ENCODE measurements around the gene KRTAP22-1. TPM values are rescaled to one million over a fixed set of nuclear protein-coding genes. Genes with fewer than 3 reads are reported as not detected.

Gene KRTAP22-1
- total and polyA plus RNA-seq, 2 of the 13 experiments (the other 11 are each of a cell fraction or from before 2014, with no cell fraction given) = not detected

Small RNA genes lying within 50 kb of the gene (small RNA-seq; reads per million reads assigned to genes)
- gene KRTAP20-1 (ENCODE audit: insufficient read depth in 2 of 3, insufficient read length in 3 of 3, low read depth in 2 of 3, low replicate concordance in 1 of 3) (0 reads per million in 3 experiments), gene KRTAP20-3 (ENCODE audit: insufficient read depth in 2 of 3, insufficient read length in 3 of 3, low read depth in 2 of 3, low replicate concordance in 1 of 3) (0 reads per million in 3 experiments), gene KRTAP20-4 (ENCODE audit: insufficient read depth in 2 of 3, insufficient read length in 3 of 3, low read depth in 2 of 3, low replicate concordance in 1 of 3) (0 reads per million in 3 experiments), gene KRTAP22-1 (ENCODE audit: insufficient read depth in 2 of 3, insufficient read length in 3 of 3, low read depth in 2 of 3, low replicate concordance in 1 of 3) (0 reads per million in 3 experiments), gene KRTAP22-2 (ENCODE audit: insufficient read depth in 2 of 3, insufficient read length in 3 of 3, low read depth in 2 of 3, low replicate concordance in 1 of 3) (0 reads per million in 3 experiments)

Other genes with a start within 250 kb of the KRTAP22-1 start
- gene KRTAP13-2, start 228.8 kb upstream of the KRTAP22-1 start, total RNA-seq (2016; rRNA removed; fragmentation: Illumina TruSeq; extraction: Trizol) = not detected in 2 replicates
- gene KRTAP13-2, start 228.8 kb upstream of the KRTAP22-1 start, polyA plus RNA-seq (2011; rRNA removed) = not detected in 2 replicates
- not detected in 2 replicates for gene KRTAP13-1, start 205.1 kb upstream of the KRTAP22-1 start, total RNA-seq (2016; rRNA removed; fragmentation: Illumina TruSeq; extraction: Trizol)
- gene KRTAP13-1, start 205.1 kb upstream of the KRTAP22-1 start, polyA plus RNA-seq (2011; rRNA removed) = not detected in 2 replicates
- not detected in 2 replicates for gene KRTAP13-3, start 175.2 kb upstream of the KRTAP22-1 start, total RNA-seq (2016; rRNA removed; fragmentation: Illumina TruSeq; extraction: Trizol)
- gene KRTAP13-3, start 175.2 kb upstream of the KRTAP22-1 start, polyA plus RNA-seq (2011; rRNA removed) = not detected in 2 replicates
- not detected in 2 replicates for gene KRTAP13-4, start 170.9 kb upstream of the KRTAP22-1 start, total RNA-seq (2016; rRNA removed; fragmentation: Illumina TruSeq; extraction: Trizol)
- gene KRTAP13-4, start 170.9 kb upstream of the KRTAP22-1 start, polyA plus RNA-seq (2011; rRNA removed) = not detected in 2 replicates
- not detected in 2 replicates for gene KRTAP15-1, start 160.8 kb upstream of the KRTAP22-1 start, total RNA-seq (2016; rRNA removed; fragmentation: Illumina TruSeq; extraction: Trizol)
- not detected in 2 replicates for gene KRTAP15-1, start 160.8 kb upstream of the KRTAP22-1 start, polyA plus RNA-seq (2011; rRNA removed)
- gene KRTAP19-1, start 120.7 kb upstream of the KRTAP22-1 start, total RNA-seq (2016; rRNA removed; fragmentation: Illumina TruSeq; extraction: Trizol) = not detected in 2 replicates
- gene KRTAP19-1, start 120.7 kb upstream of the KRTAP22-1 start, polyA plus RNA-seq (2011; rRNA removed) = not detected in 2 replicates
- gene KRTAP19-2, start 113.7 kb upstream of the KRTAP22-1 start, total RNA-seq (2016; rRNA removed; fragmentation: Illumina TruSeq; extraction: Trizol) = not detected in 2 replicates
- not detected in 2 replicates for gene KRTAP19-2, start 113.7 kb upstream of the KRTAP22-1 start, polyA plus RNA-seq (2011; rRNA removed)
- not detected in 2 replicates for gene KRTAP19-3, start 109.1 kb upstream of the KRTAP22-1 start, total RNA-seq (2016; rRNA removed; fragmentation: Illumina TruSeq; extraction: Trizol)
- gene KRTAP19-3, start 109.1 kb upstream of the KRTAP22-1 start, polyA plus RNA-seq (2011; rRNA removed) = not detected in 2 replicates
- not detected in 2 replicates for gene KRTAP19-4, start 103.9 kb upstream of the KRTAP22-1 start, total RNA-seq (2016; rRNA removed; fragmentation: Illumina TruSeq; extraction: Trizol)
- gene KRTAP19-4, start 103.9 kb upstream of the KRTAP22-1 start, polyA plus RNA-seq (2011; rRNA removed) = not detected in 2 replicates
- not detected in 2 replicates for gene KRTAP19-5, start 98.9 kb upstream of the KRTAP22-1 start, total RNA-seq (2016; rRNA removed; fragmentation: Illumina TruSeq; extraction: Trizol)
- not detected in 2 replicates for gene KRTAP19-5, start 98.9 kb upstream of the KRTAP22-1 start, polyA plus RNA-seq (2011; rRNA removed)
- gene KRTAP19-6, start 59.2 kb upstream of the KRTAP22-1 start, total RNA-seq (2016; rRNA removed; fragmentation: Illumina TruSeq; extraction: Trizol) = not detected in 2 replicates
- not detected in 2 replicates for gene KRTAP19-6, start 59.2 kb upstream of the KRTAP22-1 start, polyA plus RNA-seq (2011; rRNA removed)
- not detected in 2 replicates for gene KRTAP19-7, start 39.8 kb upstream of the KRTAP22-1 start, total RNA-seq (2016; rRNA removed; fragmentation: Illumina TruSeq; extraction: Trizol)
- not detected in 2 replicates for gene KRTAP19-7, start 39.8 kb upstream of the KRTAP22-1 start, polyA plus RNA-seq (2011; rRNA removed)
- not detected in 2 replicates for gene KRTAP22-2, start 10.7 kb upstream of the KRTAP22-1 start, total RNA-seq (2016; rRNA removed; fragmentation: Illumina TruSeq; extraction: Trizol)
- not detected in 2 replicates for gene KRTAP22-2, start 10.7 kb upstream of the KRTAP22-1 start, polyA plus RNA-seq (2011; rRNA removed)
- not detected in 2 replicates for gene KRTAP6-3, start 8.6 kb upstream of the KRTAP22-1 start, total RNA-seq (2016; rRNA removed; fragmentation: Illumina TruSeq; extraction: Trizol)
- not detected in 2 replicates for gene KRTAP6-3, start 8.6 kb upstream of the KRTAP22-1 start, polyA plus RNA-seq (2011; rRNA removed)
- gene KRTAP6-2, start 2.2 kb upstream of the KRTAP22-1 start, total RNA-seq (2016; rRNA removed; fragmentation: Illumina TruSeq; extraction: Trizol) = not detected in 2 replicates
- gene KRTAP6-2, start 2.2 kb upstream of the KRTAP22-1 start, polyA plus RNA-seq (2011; rRNA removed) = not detected in 2 replicates
- not detected in 2 replicates for gene KRTAP6-1, start 12.8 kb downstream of the KRTAP22-1 start, total RNA-seq (2016; rRNA removed; fragmentation: Illumina TruSeq; extraction: Trizol)
- not detected in 2 replicates for gene KRTAP6-1, start 12.8 kb downstream of the KRTAP22-1 start, polyA plus RNA-seq (2011; rRNA removed)
- gene KRTAP20-1, start 15.3 kb downstream of the KRTAP22-1 start, total RNA-seq (2016; rRNA removed; fragmentation: Illumina TruSeq; extraction: Trizol) = not detected in 2 replicates
- gene KRTAP20-1, start 15.3 kb downstream of the KRTAP22-1 start, polyA plus RNA-seq (2011; rRNA removed) = not detected in 2 replicates
- not detected in 2 replicates for gene KRTAP20-4, start 19.5 kb downstream of the KRTAP22-1 start, total RNA-seq (2016; rRNA removed; fragmentation: Illumina TruSeq; extraction: Trizol)
- gene KRTAP20-4, start 19.5 kb downstream of the KRTAP22-1 start, polyA plus RNA-seq (2011; rRNA removed) = not detected in 2 replicates
- gene KRTAP20-2, start 34.1 kb downstream of the KRTAP22-1 start, total RNA-seq (2016; rRNA removed; fragmentation: Illumina TruSeq; extraction: Trizol) = not detected in 2 replicates
- gene KRTAP20-2, start 34.1 kb downstream of the KRTAP22-1 start, polyA plus RNA-seq (2011; rRNA removed) = not detected in 2 replicates
- gene KRTAP20-3, start 41.8 kb downstream of the KRTAP22-1 start, total RNA-seq (2016; rRNA removed; fragmentation: Illumina TruSeq; extraction: Trizol) = not detected in 2 replicates
- gene KRTAP20-3, start 41.8 kb downstream of the KRTAP22-1 start, polyA plus RNA-seq (2011; rRNA removed) = not detected in 2 replicates
- not detected in 2 replicates for gene KRTAP21-3, start 117.7 kb downstream of the KRTAP22-1 start, total RNA-seq (2016; rRNA removed; fragmentation: Illumina TruSeq; extraction: Trizol)
- gene KRTAP21-3, start 117.7 kb downstream of the KRTAP22-1 start, polyA plus RNA-seq (2011; rRNA removed) = not detected in 2 replicates
- not detected in 2 replicates for gene KRTAP21-2, start 146.2 kb downstream of the KRTAP22-1 start, total RNA-seq (2016; rRNA removed; fragmentation: Illumina TruSeq; extraction: Trizol)
- gene KRTAP21-2, start 146.2 kb downstream of the KRTAP22-1 start, polyA plus RNA-seq (2011; rRNA removed) = not detected in 2 replicates
- gene KRTAP21-1, start 154.3 kb downstream of the KRTAP22-1 start, total RNA-seq (2016; rRNA removed; fragmentation: Illumina TruSeq; extraction: Trizol) = not detected in 2 replicates
- not detected in 2 replicates for gene KRTAP21-1, start 154.3 kb downstream of the KRTAP22-1 start, polyA plus RNA-seq (2011; rRNA removed)
- not detected in 2 replicates for gene KRTAP8-1, start 212.2 kb downstream of the KRTAP22-1 start, total RNA-seq (2016; rRNA removed; fragmentation: Illumina TruSeq; extraction: Trizol)
- gene KRTAP8-1, start 212.2 kb downstream of the KRTAP22-1 start, polyA plus RNA-seq (2011; rRNA removed) = not detected in 2 replicates
- gene KRTAP7-1, start 228.7 kb downstream of the KRTAP22-1 start, total RNA-seq (2016; rRNA removed; fragmentation: Illumina TruSeq; extraction: Trizol) = not detected in 2 replicates
- not detected in 2 replicates for gene KRTAP7-1, start 228.7 kb downstream of the KRTAP22-1 start, polyA plus RNA-seq (2011; rRNA removed)